ENCODE results near the gene CCDC159. TPM values are rescaled to one million over a fixed set of nuclear protein-coding genes. Genes with fewer than 3 reads are reported as not detected.

The CCDC159 gene
- polyA plus RNA-seq, 1 of the 3 experiments (the other 2 are of a cell fraction): 25.2 TPM

DNA sequence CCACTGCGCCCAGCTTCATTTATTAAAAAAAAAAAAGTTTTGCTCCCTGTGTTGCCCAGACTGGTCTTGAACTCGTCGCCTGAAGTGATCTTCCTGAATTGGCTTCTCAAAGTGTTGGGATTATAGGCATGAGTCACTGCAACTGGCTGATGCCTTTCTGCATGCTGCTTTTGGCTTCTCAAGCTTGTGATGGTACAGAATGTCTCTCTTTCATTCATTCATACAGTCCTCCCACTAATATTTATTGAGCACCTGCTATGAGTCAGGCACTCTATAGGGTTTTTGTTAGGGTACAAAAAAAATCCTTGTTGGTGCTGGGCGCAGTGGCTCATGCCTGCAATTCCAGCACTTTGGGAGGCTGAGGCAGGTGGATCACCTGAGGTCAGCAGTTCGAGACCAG is 41.4 kb upstream of the CCDC159 start:
- no peak for DNase-seq
- TF ChIP-seq FOXM1 (IDR thresholded peaks at IDR 0.05; ENCODE audit: low read depth) (no peak), RFX5 (IDR thresholded peaks at IDR 0.05; ENCODE audit: low read length) (no peak), SIN3A (IDR thresholded peaks at IDR 0.05; ENCODE audit: borderline replicate concordance, low read depth, low read length) (no peak), TCF12 (IDR thresholded peaks at IDR 0.05) (no peak), NFIC (IDR thresholded peaks at IDR 0.05; ENCODE audit: borderline replicate concordance) (no peak), RAD21 (IDR thresholded peaks at IDR 0.05; ENCODE audit: low read length) (no peak), EP300 (IDR thresholded peaks at IDR 0.05; ENCODE audit: borderline replicate concordance in 1 of 2, low read depth in 1 of 2, low read length in 1 of 2) (no peak), GABPA (IDR thresholded peaks at IDR 0.05; ENCODE audit: low read depth) (no peak), RXRA (IDR thresholded peaks at IDR 0.05; ENCODE audit: borderline replicate concordance, low read depth) (no peak), TAF1 (IDR thresholded peaks at IDR 0.05; ENCODE audit: borderline replicate concordance, low read depth, low read length) (no peak)
- TF ChIP-seq, protein P1, sequence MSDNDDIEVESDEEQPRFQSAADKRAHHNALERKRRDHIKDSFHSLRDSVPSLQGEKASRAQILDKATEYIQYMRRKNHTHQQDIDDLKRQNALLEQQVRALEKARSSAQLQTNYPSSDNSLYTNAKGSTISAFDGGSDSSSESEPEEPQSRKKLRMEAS (IDR thresholded peaks at IDR 0.05; ENCODE audit: low read depth): no peak
- TF ChIP-seq, protein P2, sequence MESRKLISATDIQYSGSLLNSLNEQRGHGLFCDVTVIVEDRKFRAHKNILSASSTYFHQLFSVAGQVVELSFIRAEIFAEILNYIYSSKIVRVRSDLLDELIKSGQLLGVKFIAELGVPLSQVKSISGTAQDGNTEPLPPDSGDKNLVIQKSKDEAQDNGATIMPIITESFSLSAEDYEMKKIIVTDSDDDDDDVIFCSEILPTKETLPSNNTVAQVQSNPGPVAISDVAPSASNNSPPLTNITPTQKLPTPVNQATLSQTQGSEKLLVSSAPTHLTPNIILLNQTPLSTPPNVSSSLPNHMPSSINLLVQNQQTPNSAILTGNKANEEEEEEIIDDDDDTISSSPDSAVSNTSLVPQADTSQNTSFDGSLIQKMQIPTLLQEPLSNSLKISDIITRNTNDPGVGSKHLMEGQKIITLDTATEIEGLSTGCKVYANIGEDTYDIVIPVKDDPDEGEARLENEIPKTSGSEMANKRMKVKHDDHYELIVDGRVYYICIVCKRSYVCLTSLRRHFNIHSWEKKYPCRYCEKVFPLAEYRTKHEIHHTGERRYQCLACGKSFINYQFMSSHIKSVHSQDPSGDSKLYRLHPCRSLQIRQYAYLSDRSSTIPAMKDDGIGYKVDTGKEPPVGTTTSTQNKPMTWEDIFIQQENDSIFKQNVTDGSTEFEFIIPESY (IDR thresholded peaks at IDR 0.05; ENCODE audit: borderline replicate concordance, low read depth): no peak
- TF ChIP-seq, protein P3, sequence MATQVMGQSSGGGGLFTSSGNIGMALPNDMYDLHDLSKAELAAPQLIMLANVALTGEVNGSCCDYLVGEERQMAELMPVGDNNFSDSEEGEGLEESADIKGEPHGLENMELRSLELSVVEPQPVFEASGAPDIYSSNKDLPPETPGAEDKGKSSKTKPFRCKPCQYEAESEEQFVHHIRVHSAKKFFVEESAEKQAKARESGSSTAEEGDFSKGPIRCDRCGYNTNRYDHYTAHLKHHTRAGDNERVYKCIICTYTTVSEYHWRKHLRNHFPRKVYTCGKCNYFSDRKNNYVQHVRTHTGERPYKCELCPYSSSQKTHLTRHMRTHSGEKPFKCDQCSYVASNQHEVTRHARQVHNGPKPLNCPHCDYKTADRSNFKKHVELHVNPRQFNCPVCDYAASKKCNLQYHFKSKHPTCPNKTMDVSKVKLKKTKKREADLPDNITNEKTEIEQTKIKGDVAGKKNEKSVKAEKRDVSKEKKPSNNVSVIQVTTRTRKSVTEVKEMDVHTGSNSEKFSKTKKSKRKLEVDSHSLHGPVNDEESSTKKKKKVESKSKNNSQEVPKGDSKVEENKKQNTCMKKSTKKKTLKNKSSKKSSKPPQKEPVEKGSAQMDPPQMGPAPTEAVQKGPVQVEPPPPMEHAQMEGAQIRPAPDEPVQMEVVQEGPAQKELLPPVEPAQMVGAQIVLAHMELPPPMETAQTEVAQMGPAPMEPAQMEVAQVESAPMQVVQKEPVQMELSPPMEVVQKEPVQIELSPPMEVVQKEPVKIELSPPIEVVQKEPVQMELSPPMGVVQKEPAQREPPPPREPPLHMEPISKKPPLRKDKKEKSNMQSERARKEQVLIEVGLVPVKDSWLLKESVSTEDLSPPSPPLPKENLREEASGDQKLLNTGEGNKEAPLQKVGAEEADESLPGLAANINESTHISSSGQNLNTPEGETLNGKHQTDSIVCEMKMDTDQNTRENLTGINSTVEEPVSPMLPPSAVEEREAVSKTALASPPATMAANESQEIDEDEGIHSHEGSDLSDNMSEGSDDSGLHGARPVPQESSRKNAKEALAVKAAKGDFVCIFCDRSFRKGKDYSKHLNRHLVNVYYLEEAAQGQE (IDR thresholded peaks at IDR 0.05; ENCODE audit: low read depth, low read length): no peak
- TF ChIP-seq, protein P4, sequence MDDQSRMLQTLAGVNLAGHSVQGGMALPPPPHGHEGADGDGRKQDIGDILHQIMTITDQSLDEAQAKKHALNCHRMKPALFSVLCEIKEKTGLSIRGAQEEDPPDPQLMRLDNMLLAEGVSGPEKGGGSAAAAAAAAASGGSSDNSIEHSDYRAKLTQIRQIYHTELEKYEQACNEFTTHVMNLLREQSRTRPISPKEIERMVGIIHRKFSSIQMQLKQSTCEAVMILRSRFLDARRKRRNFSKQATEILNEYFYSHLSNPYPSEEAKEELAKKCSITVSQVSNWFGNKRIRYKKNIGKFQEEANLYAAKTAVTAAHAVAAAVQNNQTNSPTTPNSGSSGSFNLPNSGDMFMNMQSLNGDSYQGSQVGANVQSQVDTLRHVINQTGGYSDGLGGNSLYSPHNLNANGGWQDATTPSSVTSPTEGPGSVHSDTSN (IDR thresholded peaks at IDR 0.05): no peak
- ChIA-PET POLR2A (no interaction called here), CTCF (interaction anchor here (1.3 to 3.6 kb wide), 2 partner anchors 10 to 178 kb away, joined by 5 to 20 read pairs; partner anchors contain the start of gene TSPAN16)
- H3K27me3 ChIP-seq (ENCODE audit: insufficient read depth): no peaks in the 10 kb centered on the region
- no peaks in the 10 kb centered on the region for H3K9me2 ChIP-seq
- H3K79me2 ChIP-seq (ENCODE audit: insufficient read depth): no peaks in the 10 kb centered on the region
- H3K9ac ChIP-seq: no peak overlapping the region
- no peak overlapping the region for H3K4me3 ChIP-seq (ENCODE audit: low read depth in 2 of 2, low read length in 1 of 2)
- 82% methylated on average over 5 of the region's 5 CpGs for WGBS (ENCODE audit: low lambda C conversion rate)
- no peaks in the 10 kb centered on the region for H3F3A ChIP-seq (replicated peaks; ENCODE audit: insufficient read depth)
- H4K20me1 ChIP-seq (ENCODE audit: insufficient read depth): no peaks in the 10 kb centered on the region
- no peaks in the 10 kb centered on the region for H3K9me3 ChIP-seq
- H3K4me1 ChIP-seq (ENCODE audit: control insufficient read depth in 1 of 2, insufficient read depth in 2 of 2, low read depth in 1 of 2, low read length in 1 of 2): no peaks in the 10 kb centered on the region
- no peaks in the 10 kb centered on the region for H3K36me3 ChIP-seq (replicated peaks in 1 of 2; ENCODE audit: control insufficient read depth in 1 of 2, insufficient read depth in 2 of 2, low read length in 1 of 2)
- no peak overlapping the region for H3K27ac ChIP-seq (ENCODE audit: low read depth in 2 of 2, low read length in 1 of 2)
- H2AFZ ChIP-seq (ENCODE audit: low read depth): no peak overlapping the region
- no peak overlapping the region for H3K4me2 ChIP-seq
